ENCODE results near the gene AUH. TPM values are rescaled to one million over a fixed set of nuclear protein-coding genes. Genes with fewer than 3 reads are reported as not detected.

AUH gene
- total and polyA plus RNA-seq, 10 of the 15 experiments (the other 5 are each of a cell fraction or from before 2014, with no cell fraction given) = 1.7 to 7.3 (median 4.6) TPM

DNA sequence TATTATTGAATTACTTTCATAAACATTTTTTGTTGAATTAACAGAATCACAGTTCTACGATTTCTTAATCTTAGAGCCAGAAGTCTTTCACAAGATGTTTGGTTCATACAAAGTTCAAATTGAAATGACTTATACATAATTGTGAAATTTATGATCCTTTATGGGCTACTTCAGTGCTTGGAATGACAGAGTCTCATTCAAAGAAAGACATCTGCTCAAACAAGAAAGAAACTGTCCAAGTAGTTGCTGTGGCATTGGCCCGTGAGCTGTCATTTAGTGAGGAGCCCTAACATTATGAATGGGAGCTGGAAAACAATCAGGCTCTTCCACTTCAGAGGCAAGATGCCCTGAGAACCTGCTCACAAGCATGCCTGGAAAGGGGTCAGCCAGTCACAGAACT is 63.4 kb downstream of the AUH start (continued):
- TF ChIP-seq, protein P1, sequence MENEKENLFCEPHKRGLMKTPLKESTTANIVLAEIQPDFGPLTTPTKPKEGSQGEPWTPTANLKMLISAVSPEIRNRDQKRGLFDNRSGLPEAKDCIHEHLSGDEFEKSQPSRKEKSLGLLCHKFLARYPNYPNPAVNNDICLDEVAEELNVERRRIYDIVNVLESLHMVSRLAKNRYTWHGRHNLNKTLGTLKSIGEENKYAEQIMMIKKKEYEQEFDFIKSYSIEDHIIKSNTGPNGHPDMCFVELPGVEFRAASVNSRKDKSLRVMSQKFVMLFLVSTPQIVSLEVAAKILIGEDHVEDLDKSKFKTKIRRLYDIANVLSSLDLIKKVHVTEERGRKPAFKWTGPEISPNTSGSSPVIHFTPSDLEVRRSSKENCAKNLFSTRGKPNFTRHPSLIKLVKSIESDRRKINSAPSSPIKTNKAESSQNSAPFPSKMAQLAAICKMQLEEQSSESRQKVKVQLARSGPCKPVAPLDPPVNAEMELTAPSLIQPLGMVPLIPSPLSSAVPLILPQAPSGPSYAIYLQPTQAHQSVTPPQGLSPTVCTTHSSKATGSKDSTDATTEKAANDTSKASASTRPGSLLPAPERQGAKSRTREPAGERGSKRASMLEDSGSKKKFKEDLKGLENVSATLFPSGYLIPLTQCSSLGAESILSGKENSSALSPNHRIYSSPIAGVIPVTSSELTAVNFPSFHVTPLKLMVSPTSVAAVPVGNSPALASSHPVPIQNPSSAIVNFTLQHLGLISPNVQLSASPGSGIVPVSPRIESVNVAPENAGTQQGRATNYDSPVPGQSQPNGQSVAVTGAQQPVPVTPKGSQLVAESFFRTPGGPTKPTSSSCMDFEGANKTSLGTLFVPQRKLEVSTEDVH (IDR thresholded peaks at IDR 0.05; ENCODE audit: low read depth, partially characterized antibody) = no peak
- TF ChIP-seq CHD1 (IDR thresholded peaks at IDR 0.05; ENCODE audit: low read depth, low read length) = no peak
- TF ChIP-seq MYB (IDR thresholded peaks at IDR 0.05; ENCODE audit: borderline replicate concordance, low read depth, low read length) = no peak
- no peak for TF ChIP-seq HDGF (IDR thresholded peaks at IDR 0.05)
- no peak for TF ChIP-seq SREBF1 (IDR thresholded peaks at IDR 0.05; ENCODE audit: low read length)
- TF ChIP-seq SPI1 (IDR thresholded peaks at IDR 0.05; ENCODE audit: borderline replicate concordance, insufficient read depth, low read depth, low read length) = no peak

DNA sequence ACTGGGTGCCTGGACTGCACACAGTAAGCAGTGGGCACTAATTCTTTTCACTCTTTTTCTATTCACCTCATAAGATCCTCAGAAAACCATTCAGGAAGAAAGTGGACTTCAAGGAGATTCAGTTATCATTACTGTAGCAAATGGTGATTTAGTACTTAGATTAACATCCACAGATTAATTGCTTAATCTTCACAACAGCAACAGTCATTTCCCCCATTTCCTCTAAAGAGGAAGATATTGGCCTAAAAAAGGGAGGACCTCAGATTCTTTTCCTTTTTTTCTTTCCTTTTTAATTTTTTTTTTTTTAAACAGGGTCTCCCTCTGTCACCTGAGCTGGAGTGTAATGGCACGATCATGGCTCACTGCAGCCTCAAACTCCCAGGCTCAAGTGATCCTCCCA is 64.4 kb downstream of the AUH start:
- H3K36me3 ChIP-seq (ENCODE audit: control insufficient read depth in 2 of 2, insufficient read depth in 2 of 2, low read length in 1 of 2) = peaks cover 0 to 3% of the 10 kb centered on the region in 2 experiments; a peak in 1 of 4 replicates
- ChIA-PET RAD21 (ENCODE audit: unreplicated experiment) (no interaction called here), SMC1A (ENCODE audit: uncharacterized antibody, unreplicated experiment) (no interaction called here), CTCF (no interaction called here), POLR2A (no interaction called here)
- H3K4me2 ChIP-seq (ENCODE audit: control insufficient read depth, insufficient read depth) = no peak overlapping the region
- in situ Hi-C loops (cut with MboI) = no loop called here
- BruUV-seq (replicated peaks) = no TSS peak
- DNase-seq (ENCODE audit: low read depth, low spot score) (no peak), ATAC-seq (no peak), FAIRE-seq (no peak)
- H3K9me3 ChIP-seq (replicated peaks; ENCODE audit: control insufficient read depth, insufficient read depth, low read length) = no peaks in the 10 kb centered on the region
- H2AFZ ChIP-seq (ENCODE audit: control insufficient read depth, low read depth, low read length) = no peak overlapping the region
- no peak overlapping the region for H3K4me3 ChIP-seq
- H3K27me3 ChIP-seq (replicated peaks in 1 of 2; ENCODE audit: control insufficient read depth in 2 of 2, insufficient read depth in 2 of 2, low read length in 1 of 2) = no peaks in the 10 kb centered on the region
- no peak overlapping the region for H3K27ac ChIP-seq (ENCODE audit: control insufficient read depth, insufficient read depth)
- no peak overlapping the region for H3K9ac ChIP-seq (ENCODE audit: control insufficient read depth, insufficient read depth, low read length)
- H4K20me1 ChIP-seq (ENCODE audit: control insufficient read depth, insufficient read depth) = no peaks in the 10 kb centered on the region
- 100% methylated on average over 1 of the region's 1 CpG for WGBS (ENCODE audit: insufficient coverage, insufficient replicate concordance, low lambda C conversion rate, missing lambda C conversion rate)
- intact Hi-C loops (cut with micrococcal nuclease; ENCODE audit: unreplicated experiment) = no loop called here
- H3K4me1 ChIP-seq (ENCODE audit: control insufficient read depth, insufficient read depth, low read length) = no peaks in the 10 kb centered on the region
- no peaks in the 10 kb centered on the region for H3K79me2 ChIP-seq (ENCODE audit: control insufficient read depth, insufficient read depth, low read length)
- TF ChIP-seq KAT2A (conservative IDR thresholded peaks at IDR 0.05; ENCODE audit: control insufficient read depth, low read depth, low read length) (no peak), IRF4 (IDR thresholded peaks at IDR 0.05; ENCODE audit: low read depth, low read length) (no peak), EP300 (IDR thresholded peaks at IDR 0.05; ENCODE audit: borderline replicate concordance in 1 of 2, control insufficient read depth in 1 of 2, low read depth in 2 of 2, low read length in 2 of 2) (no peak), FOXK2 (IDR thresholded peaks at IDR 0.05) (no peak)
- TF ChIP-seq, protein P2, sequence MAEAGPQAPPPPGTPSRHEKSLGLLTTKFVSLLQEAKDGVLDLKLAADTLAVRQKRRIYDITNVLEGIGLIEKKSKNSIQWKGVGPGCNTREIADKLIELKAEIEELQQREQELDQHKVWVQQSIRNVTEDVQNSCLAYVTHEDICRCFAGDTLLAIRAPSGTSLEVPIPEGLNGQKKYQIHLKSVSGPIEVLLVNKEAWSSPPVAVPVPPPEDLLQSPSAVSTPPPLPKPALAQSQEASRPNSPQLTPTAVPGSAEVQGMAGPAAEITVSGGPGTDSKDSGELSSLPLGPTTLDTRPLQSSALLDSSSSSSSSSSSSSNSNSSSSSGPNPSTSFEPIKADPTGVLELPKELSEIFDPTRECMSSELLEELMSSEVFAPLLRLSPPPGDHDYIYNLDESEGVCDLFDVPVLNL (IDR thresholded peaks at IDR 0.05; ENCODE audit: low read depth, low read length) = no peak
- TF ChIP-seq, protein P3, sequence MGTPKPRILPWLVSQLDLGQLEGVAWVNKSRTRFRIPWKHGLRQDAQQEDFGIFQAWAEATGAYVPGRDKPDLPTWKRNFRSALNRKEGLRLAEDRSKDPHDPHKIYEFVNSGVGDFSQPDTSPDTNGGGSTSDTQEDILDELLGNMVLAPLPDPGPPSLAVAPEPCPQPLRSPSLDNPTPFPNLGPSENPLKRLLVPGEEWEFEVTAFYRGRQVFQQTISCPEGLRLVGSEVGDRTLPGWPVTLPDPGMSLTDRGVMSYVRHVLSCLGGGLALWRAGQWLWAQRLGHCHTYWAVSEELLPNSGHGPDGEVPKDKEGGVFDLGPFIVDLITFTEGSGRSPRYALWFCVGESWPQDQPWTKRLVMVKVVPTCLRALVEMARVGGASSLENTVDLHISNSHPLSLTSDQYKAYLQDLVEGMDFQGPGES (IDR thresholded peaks at IDR 0.05) = no peak
- TF ChIP-seq, protein P4, sequence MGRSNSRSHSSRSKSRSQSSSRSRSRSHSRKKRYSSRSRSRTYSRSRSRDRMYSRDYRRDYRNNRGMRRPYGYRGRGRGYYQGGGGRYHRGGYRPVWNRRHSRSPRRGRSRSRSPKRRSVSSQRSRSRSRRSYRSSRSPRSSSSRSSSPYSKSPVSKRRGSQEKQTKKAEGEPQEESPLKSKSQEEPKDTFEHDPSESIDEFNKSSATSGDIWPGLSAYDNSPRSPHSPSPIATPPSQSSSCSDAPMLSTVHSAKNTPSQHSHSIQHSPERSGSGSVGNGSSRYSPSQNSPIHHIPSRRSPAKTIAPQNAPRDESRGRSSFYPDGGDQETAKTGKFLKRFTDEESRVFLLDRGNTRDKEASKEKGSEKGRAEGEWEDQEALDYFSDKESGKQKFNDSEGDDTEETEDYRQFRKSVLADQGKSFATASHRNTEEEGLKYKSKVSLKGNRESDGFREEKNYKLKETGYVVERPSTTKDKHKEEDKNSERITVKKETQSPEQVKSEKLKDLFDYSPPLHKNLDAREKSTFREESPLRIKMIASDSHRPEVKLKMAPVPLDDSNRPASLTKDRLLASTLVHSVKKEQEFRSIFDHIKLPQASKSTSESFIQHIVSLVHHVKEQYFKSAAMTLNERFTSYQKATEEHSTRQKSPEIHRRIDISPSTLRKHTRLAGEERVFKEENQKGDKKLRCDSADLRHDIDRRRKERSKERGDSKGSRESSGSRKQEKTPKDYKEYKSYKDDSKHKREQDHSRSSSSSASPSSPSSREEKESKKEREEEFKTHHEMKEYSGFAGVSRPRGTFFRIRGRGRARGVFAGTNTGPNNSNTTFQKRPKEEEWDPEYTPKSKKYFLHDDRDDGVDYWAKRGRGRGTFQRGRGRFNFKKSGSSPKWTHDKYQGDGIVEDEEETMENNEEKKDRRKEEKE (IDR thresholded peaks at IDR 0.05) = no peak
